Coronary artery (tissue), 2 donors: ENCODE data around the gene HLA-G.

Source experiments
- DNase-seq: peaks from one replicate; pipeline ENCODE4 v3.0.0-alpha.2; 2017; ENCODE audit warnings: low spot score
- H3K27ac ChIP-seq, 2 donors: fragments of 200-600 bp; sonication (generic); one replicate each; pipeline ENCODE4 v1.5.1; 2016 to 2019
- H3K4me3 ChIP-seq: fragments of 200-600 bp; sonication (generic); 2 replicates; pipeline ENCODE4 v1.5.1; 2016; ENCODE audit warnings: mild to moderate bottlenecking, moderate library complexity
- TF ChIP-seq, protein P1 (sequence below): fragments of 200-600 bp; sonication (generic); IDR thresholded peaks from one replicate; pipeline ENCODE4 v1.5.1; 2019; ENCODE audit warnings: antibody characterized with exemption

HLA-G gene

DNA sequence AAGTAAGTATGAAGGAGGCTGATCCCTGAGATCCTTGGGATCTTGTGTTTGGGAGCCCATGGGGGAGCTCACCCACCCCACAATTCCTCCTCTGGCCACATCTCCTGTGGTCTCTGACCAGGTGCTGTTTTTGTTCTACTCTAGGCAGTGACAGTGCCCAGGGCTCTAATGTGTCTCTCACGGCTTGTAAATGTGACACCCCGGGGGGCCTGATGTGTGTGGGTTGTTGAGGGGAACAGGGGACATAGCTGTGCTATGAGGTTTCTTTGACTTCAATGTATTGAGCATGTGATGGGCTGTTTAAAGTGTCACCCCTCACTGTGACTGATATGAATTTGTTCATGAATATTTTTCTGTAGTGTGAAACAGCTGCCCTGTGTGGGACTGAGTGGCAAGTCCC is 2.8 kb downstream of the HLA-G start:
- TF ChIP-seq, protein P1, sequence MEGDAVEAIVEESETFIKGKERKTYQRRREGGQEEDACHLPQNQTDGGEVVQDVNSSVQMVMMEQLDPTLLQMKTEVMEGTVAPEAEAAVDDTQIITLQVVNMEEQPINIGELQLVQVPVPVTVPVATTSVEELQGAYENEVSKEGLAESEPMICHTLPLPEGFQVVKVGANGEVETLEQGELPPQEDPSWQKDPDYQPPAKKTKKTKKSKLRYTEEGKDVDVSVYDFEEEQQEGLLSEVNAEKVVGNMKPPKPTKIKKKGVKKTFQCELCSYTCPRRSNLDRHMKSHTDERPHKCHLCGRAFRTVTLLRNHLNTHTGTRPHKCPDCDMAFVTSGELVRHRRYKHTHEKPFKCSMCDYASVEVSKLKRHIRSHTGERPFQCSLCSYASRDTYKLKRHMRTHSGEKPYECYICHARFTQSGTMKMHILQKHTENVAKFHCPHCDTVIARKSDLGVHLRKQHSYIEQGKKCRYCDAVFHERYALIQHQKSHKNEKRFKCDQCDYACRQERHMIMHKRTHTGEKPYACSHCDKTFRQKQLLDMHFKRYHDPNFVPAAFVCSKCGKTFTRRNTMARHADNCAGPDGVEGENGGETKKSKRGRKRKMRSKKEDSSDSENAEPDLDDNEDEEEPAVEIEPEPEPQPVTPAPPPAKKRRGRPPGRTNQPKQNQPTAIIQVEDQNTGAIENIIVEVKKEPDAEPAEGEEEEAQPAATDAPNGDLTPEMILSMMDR, result no peak
- Histone ChIP-seq H3K27ac (no peak overlapping the region), H3K4me3 (no peak overlapping the region)
- no peak for DNase-seq

DNA sequence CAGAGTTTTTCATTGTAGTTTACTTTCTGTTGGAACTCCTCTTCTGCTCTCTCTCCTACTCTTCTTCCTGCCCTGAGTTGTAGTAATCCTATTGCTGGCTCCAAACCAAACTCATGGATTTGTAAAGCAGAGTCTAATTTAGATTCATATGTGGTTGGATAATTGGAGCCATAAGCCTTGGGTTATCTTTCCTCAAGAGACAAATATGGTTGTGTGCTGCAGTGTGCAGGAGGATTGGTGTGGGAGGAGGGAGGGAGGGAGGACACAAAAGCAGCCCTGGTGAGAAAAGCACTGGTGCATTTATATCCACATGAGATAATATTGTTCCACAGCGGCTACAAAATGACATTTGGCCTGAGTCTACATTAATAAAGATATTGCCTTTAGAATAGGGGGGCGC is 4.2 kb downstream of the HLA-G start:
- H3K27ac ChIP-seq, result no peak overlapping the region
- H3K4me3 ChIP-seq, result no peak overlapping the region
- TF ChIP-seq, protein P1, result no peak
- DNase-seq, result no peak

DNA sequence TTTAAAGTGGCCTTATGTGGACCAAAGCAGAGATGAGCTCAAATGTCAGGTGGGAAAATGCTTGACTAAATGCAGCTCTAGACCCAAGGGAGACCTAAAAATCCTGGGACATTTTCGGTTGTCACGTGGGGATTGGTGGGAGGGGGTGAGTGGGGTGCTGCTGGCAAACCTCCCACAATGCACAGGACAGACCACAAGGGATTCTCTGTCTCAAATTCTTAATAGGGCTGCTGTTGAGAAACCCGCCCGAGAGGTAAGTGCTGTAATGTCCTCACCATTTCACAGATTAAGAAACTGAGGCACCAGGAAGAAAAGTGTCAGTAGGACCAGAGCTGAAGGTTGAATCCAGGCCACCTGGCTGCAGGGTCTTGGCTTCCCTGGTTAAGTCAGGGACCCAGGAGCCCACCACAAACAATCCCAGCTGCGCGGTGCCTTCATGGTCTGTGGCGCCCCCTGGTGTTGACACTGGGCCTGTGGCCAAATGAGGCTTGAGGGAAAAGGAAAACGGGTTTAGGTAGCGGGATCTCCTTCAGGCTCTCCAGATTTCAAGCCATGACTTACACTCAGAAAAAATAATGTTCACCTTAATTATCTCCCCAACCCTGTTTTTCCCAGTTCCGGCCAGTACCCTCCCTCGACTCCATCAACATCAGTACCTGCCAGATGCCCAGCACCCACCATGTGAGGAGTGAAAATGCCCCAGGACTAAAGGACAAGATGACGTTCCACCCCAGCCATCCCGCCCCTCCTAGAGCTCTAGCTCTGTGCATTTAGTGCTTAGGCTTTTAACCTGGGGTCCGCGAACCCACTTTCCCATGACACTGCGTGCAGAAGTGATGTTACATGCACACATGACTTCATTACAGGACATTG is 7.2 kb downstream of the HLA-G start:
- H3K27ac ChIP-seq, result no peak overlapping the region
- no peak overlapping the region for H3K4me3 ChIP-seq
- no peak for DNase-seq
- TF ChIP-seq, protein P1, result peak; percentile 80

DNA sequence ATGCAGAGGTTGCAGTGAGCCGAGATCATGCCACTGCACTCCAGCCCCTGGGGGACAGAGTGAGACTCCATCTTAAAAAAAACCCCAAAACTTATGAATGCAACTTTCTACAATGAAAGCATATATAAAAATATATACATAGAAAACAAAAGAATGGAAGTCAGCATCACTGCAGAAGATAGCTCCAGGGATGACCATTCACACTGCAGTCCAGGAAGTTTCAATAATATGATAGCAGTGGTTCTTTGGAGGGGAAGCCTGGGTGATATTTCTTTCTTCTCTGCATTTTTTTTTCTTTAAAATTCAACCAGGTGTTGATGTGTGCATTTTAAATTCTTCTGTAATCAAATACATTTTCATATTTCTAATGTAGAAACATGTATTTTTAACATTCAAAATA is 12.3 kb downstream of the HLA-G start:
- TF ChIP-seq, protein P1, result no peak
- H3K4me3 ChIP-seq, result no peak overlapping the region
- no peak overlapping the region for H3K27ac ChIP-seq
- no peak for DNase-seq

DNA sequence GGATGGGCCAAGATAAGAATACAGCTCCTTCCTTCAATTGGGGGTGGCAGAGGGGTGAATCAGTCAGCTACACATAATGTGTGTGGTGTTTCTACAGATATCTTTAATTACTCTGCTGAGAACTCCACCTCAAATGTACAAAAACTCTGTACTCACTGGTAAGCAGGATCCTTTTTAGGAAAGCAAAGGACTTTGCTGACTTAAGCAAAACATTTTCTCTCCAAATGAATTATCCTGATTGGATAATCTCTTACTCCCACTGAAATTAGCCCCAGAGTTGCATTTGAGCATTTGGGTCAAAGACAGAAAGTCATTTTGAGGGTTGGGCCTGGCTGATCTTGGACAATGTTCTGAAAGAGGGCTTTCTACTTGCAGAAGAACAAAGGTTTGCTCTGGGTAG is 13.4 kb downstream of the HLA-G start:
- Histone ChIP-seq H3K4me3 (no peak overlapping the region), H3K27ac (no peak overlapping the region)
- DNase-seq, result no peak
- TF ChIP-seq, protein P1, result no peak

DNA sequence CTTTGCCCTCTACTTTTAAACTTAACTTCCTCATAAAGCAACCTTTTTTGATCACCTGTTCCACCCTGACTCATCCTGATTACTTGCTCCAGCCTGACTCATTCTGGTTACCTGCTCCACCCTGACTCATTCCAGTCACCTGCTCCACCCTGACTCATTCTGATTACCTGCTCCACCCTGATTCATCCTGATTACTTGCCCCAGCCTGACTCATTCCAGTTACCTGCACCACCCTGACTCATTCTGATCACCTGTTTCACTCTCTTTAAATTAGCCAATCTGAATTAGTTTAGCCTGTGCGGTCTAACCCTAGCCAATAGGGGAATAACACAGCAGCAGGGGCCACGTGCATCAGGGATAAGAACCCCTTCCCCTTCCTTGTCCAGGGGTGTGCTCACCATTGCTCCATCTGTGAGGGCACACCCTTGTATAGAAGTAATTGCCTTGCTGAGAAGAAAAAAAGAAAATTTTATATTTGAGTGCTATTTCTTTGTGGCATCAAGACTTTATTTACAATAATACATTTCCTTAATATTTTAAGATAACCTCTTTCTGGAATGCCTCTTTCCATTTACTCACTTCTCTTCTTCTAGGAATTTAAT is 17.9 kb downstream of the HLA-G start:
- TF ChIP-seq, protein P1, result no peak
- no peak for DNase-seq
- H3K27ac ChIP-seq, result no peak overlapping the region
- H3K4me3 ChIP-seq, result no peak overlapping the region
